GM12892 (cell line): ENCODE measurements around the gene PALB2.
A peak's percentile ranks its signal among the peaks of the same experiment; 100 is the strongest.

Source experiments
- DNase-seq: peaks from one replicate; pipeline ENCODE4 v3.0.0; 2011; ENCODE audit not compliant: insufficient read length
- FAIRE-seq: peaks from 2 replicates; lab custom pipeline; 2011; peaks lifted over from hg19 to GRCh38; lab: Jason Lieb, UNC
- POLR2A ChIP-seq: IDR thresholded peaks from 2 replicates; pipeline ENCODE4 v1.6.1; 2011; ENCODE audit warnings: low read depth, low read length, control low read depth
- POLR2AphosphoS5 ChIP-seq: IDR thresholded peaks from 2 replicates; pipeline ENCODE4 v1.6.1; 2011; ENCODE audit warnings: low read depth, low read length, control low read depth
- TAF1 ChIP-seq: IDR thresholded peaks from 2 replicates; pipeline ENCODE4 v1.6.1; 2011; ENCODE audit warnings: low read depth, mild to moderate bottlenecking, control low read depth, low read length, borderline replicate concordance

The PALB2 gene

DNA sequence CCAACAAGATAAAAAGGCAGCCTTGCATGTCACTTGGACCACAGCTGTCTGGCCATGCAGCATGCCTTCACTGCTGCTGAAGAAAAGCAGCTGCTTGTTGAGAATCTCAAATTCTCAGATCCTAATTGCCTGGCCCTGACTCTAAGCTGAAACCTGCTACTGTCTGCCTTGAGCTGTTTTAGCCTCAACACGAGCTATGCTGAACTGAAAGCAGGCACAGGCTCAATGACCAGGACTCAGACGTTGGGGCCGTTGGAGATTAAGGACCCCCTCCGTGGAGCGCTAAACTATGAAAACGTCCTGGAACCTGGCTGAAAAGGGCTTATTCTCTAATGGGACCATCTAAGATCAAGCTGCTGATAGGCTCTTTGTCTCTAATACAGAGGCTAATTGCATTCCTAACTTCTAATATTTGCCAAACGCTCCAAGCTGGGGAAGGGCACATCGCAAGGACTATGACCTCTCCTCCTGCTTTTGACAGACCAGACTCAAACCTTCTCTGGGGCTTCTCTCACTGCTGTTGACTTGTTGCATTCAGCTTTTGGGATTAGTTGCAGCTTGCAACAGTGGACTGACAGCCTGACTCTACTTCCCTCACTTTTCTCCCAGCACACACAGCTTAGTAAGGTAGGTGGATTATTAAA lies 33.0 kb upstream of the PALB2 start:
- DNase-seq = no peak
- FAIRE-seq = no peak
- TF ChIP-seq POLR2AphosphoS5 (no peak), TAF1 (no peak), POLR2A (no peak)

DNA sequence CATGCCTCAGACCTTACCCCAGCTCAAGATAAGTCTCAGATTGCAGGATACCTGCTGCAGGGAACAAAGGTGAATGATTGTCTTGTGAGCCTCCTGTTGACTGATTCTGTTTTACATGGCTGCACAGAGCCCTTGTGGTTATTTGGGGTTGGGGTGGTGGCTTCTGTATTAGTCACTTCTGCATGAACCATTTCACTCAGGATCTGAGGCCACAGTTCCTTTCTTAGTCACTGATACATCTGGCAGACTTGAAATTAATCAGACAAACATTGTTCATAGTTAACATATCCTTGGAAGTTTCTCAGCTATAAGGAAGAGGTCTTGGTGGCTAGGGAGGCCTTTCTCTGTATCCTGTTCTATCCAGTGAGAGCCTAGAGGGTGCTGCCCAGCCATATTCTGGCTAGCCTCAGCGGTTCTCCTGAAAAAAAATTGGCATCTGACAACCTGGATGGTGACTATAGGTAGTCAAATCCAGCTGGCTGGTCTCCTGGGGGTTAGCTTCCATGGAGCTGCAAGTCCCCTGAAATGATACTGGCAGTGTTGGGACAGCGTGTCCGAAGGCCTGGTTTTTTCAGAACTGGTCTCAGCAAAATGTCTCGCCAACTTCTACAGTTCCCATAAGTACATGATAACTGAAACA lies 29.1 kb upstream of the PALB2 start:
- FAIRE-seq (peak; percentile 87), DNase-seq (no peak)
- no peak for TF ChIP-seq POLR2A
- TF ChIP-seq POLR2AphosphoS5 = peak; percentile 62; the same call in 1 of the 2 replicates
- TF ChIP-seq TAF1 = 0 out of 2 replicates have a peak, but pooled peaks have one; percentile 25

DNA sequence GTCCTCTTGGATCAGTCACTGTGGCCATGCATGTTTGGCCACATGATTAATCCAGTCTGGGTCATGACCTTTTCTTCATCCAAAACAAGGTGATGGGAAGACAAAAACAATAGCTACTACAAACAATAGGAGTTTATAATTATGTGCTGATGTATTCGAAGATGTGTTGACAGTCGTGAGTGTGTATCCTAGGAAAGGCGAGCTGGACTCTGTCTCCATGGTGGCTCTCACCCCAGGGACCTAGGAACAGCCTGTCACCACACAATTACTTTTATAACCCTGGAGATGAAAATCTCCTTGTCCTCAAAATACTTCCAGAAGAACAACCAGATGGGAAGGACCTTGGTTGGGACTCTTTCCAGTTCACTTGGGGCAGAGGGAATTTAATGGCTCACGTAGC lies 27.8 kb upstream of the PALB2 start:
- FAIRE-seq (no peak), DNase-seq (no peak)
- TF ChIP-seq POLR2AphosphoS5 (no peak), POLR2A (no peak), TAF1 (no peak)

DNA sequence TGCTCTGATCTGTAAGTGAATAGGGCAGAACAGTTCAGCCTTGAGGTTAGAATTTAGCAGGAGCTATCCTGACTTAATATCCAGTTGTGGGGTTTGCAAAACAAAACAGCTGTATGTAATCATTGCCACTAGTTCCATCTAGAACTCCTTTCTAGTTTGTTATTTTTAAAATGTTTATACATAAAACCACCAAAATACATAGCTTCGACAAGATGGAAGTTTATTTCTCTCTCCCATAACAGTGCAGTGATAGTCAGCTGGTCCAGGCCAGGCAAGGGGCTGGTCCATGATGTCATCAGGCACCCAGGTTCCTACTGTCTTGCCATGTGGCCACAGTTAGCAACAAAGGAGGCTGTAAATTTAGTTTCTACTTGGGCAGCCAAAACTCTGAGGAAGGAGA lies 27.1 kb upstream of the PALB2 start:
- no peak for DNase-seq
- FAIRE-seq = no peak
- TF ChIP-seq POLR2A = no peak
- no peak for TF ChIP-seq TAF1
- no peak for TF ChIP-seq POLR2AphosphoS5

DNA sequence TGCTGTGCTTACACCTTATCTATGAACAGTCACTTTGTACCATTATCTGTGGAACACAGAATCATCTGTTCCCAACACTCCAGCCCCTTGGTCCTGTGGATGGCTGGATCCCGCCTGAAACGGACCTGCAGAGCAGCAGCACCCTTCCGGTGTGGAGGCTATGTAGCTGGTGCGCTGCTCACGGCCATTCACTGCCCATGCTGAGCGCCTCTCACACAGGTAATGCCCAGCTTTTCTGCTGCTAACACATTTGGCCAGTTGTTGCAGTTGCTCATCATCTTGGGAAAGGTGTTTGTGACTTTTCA lies 26.2 kb upstream of the PALB2 start:
- DNase-seq (no peak), FAIRE-seq (no peak)
- TF ChIP-seq POLR2AphosphoS5 (no peak), POLR2A (no peak), TAF1 (no peak)

DNA sequence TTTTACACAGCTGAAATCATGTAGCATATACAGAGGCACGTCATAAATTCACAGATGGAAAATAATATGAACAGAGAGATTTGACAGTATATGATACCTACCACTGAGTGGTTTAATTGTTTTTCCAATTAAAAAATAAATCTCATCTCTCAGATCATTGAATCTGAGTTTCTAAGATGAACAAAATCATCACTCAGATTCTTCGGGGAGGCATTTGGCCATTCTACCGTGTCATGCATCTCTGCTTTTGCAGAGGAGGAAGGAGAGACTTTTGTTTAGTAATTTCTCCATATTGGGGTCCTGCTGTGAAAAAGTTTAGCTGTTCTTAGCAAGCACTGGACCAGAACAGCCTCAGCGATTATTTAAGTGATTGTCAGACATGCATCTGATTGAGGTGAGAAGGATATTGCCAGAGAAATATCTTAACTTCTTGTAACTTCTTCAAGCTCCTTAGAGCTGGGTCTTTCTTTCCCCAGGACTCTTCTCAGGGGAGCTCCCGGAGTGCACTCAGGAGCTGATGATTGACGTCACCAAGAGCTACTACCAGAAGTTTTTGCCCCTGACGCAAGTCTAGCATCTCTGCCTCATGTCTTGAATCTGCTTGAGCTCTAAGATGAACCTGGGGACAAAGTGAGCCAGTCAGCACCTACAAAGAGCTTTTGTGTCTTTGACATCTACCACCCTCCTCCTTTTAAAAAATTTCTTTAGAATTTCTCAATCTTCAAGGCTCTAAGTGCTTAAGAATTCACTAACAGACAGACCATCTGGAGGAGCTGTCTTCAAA lies 25.7 kb upstream of the PALB2 start:
- no peak for TF ChIP-seq POLR2AphosphoS5
- TF ChIP-seq TAF1 = no peak
- TF ChIP-seq POLR2A = no peak
- DNase-seq = no peak
- no peak for FAIRE-seq

DNA sequence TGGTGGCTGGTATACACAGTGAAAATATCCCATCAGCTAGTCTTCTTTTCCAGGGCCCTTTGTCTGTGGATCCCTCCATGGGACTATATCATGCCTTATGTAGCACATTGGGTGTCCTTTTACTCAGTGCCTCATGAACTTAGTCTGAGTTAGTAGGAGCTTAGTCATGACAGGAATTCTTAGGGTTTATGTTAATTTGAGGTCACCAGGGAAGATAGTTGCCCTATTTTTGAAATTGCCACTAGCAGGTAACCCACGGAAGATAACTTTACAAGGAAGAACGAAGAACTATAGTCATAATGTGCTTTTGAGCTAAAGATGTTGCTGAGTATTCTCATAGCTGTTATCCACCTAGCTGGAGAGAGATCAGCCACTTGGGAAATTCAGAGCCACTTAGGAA lies 22.8 kb upstream of the PALB2 start:
- TF ChIP-seq POLR2AphosphoS5 (no peak), TAF1 (no peak), POLR2A (no peak)
- peak; percentile 58 for FAIRE-seq
- no peak for DNase-seq

DNA sequence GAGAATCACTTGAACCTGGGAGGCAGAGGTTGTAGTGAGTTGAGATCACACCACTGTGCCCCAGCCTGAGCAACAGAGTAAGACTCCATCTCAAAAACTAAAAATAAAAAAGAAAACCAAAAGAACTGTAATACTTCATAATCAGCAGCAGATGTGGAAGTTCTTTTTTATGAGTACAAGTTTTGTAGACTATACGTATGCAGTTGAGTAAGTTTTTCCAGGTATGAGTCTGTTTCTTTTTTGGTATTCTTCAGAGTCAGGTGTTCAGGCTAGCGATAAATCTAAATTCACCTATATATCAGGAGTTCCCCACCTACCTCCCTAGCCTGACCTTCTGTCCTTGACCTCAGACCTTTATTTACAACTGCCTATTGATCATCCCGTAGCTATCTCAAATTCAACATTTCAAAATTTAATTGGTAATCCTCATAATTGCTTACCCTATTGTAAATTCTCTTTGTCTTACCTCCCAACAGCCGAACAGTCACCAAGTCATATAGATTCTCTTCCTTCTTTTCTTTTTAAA lies 10.9 kb upstream of the PALB2 start:
- FAIRE-seq = peak; percentile 50

DNA sequence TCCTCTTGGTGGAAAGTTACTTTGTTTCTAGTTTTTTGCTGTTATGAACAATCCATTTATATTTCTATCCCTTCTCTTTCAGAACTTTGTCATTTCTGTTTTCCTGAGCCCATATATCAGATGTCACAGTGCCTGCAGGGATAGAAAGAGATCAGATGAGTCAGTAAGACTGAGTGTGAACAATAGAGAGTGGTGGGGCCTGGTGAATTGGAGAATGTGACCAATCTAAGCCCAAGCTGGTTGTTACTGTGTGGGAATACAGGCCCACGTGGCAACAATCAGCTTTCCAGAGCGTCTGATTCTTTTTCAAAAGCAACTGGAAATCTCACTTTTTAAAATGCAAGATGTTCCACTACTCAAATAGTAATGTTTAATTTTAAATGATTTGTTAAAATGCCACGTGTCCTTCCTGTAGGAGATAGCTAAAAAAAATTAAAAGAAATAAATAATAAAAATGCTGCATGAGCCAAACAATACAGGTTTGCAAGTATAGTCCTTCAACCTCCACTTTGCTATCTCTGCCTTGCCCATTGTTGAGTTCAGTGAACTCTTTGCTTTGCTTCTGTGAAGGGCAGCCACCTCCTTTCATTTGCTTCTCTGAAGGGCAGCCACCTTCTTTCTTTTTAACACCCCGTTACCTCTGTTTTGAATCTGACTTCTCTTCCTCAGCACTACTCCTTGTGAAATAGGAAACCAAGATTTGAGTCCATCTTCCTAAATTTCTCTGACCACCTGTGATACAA lies 9.7 kb upstream of the PALB2 start:
- DNase-seq (no peak), FAIRE-seq (peak; percentile 90)
- TF ChIP-seq POLR2A (no peak), POLR2AphosphoS5 (no peak), TAF1 (no peak)

More for the DNA sequence above, 10.9 kb upstream of the PALB2 start:
- DNase-seq = no peak
- TF ChIP-seq POLR2A (no peak), POLR2AphosphoS5 (no peak), TAF1 (no peak)

DNA sequence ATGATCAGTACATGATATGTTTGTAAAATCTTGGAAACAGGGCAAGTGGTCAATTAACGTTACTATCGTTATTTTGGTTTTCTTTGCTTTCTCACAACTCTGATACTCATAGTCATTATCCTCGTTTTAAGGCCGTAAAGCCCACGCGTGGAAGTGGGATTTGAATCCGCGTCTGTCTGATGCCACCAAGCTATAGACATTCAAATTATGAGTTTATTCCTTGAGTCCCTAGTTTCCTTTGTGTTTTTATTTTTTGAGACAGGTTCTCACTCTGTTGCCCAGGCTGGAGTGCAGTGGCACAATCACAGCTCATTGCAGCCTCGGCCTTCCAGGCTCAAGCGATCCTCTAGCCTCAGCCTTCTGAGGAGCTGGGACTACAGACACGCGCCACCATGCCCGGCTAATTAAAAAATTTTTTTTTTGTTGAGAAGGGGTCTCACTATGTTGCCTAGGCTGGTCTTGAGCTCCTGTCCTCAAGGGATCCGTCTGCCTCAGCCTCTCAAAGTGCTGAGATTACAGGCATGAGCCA lies 1.2 kb upstream of the PALB2 start:
- FAIRE-seq (no peak), DNase-seq (no peak)
- TF ChIP-seq POLR2A = no peak
- TF ChIP-seq POLR2AphosphoS5 = no peak
- TF ChIP-seq TAF1 = no peak

DNA sequence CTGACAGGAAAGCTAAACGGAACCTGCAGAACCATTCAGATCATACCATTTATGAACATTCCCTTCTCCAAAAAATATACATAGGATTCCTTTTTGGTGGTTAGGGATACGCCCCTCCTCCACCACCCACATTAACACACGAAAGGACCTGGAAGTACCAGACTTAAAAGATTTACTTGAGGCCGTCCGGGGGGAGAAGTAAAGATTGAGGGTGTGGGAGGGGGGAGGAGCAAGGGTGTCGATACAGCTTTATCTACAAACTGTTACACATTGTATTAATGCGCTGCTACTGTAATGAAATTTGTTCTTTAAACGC lies 537 bp downstream of the PALB2 start:
- TF ChIP-seq TAF1 (no peak), POLR2AphosphoS5 (no peak), POLR2A (no peak)
- DNase-seq (peak; percentile 21), FAIRE-seq (no peak)

DNA sequence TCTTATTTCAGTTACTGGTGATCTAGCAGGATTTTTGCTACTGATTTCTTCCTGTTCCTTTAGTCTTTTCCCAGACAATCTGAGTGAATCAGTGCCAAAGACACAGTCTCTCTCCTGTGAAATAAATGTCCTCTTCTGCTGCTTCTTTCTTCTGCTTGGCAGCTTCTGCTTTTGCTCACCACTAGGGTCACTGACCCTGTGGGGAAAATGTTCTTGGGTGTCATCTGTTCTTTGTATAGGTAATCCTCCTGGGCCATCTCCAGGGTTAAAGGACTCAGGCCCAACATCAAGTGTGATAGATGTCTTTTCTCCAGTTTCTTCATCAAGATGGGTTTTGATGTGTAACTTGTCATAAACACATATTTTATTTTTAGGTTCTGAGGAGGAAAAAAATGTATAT lies 5.2 kb downstream of the PALB2 start:
- FAIRE-seq (no peak), DNase-seq (no peak)
- TF ChIP-seq TAF1 (no peak), POLR2A (no peak), POLR2AphosphoS5 (no peak)
